Erythroblast (primary cell): Measurements from ENCODE around the gene KIF1A.

ENCODE experiments used
- GATA1 ChIP-seq: IDR thresholded peaks from 2 replicates; pipeline ENCODE4 v1.6.1; 2011; ENCODE audit warnings: low read depth, mild to moderate bottlenecking, control low read depth, low read length, moderate library complexity
- POLR2A ChIP-seq: IDR thresholded peaks from 2 replicates; pipeline ENCODE4 v1.6.1; 2011; ENCODE audit warnings: mild to moderate bottlenecking, low read length

DNA sequence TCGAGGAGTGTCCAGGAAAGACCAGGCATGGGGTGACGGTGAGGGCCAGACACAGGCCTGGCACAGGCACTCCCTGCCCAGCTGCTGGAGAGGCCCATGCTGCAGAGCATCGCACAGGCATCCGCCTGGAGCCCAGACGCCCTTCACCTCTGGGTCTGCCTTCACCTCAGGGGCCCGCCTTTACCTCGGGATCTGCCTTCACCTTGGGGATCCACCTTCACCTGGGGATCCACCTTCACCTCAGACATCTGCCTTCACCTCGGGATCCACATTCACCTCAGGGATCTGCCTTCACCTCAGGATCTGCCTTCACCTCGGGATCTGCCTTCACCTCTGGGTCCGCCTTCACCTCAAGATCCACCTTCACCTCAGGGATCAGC lies 7.7 kb downstream of the KIF1A start:
- TF ChIP-seq GATA1 = no peak
- no peak for TF ChIP-seq POLR2A
